HCT116 (cell line): ENCODE measurements around the gene STKLD1. TPM values are rescaled to one million over a fixed set of nuclear protein-coding genes. Genes with fewer than 3 reads are reported as not detected.
"Not testable (repeated sequence)": the region's sequence is repeated elsewhere in the genome, so short reads cannot be mapped to it uniquely, and the experiment has no call there.

ENCODE experiments used
- ATAC-seq: fragments of 200-7000 bp; cut with Tn5 transposase; 2 replicates; pipeline ENCODE4 v1.9.1; 2020; ENCODE audit warnings: mild to moderate bottlenecking, moderate library complexity
- BruUV-seq: library from RNA; stranded (reverse); fragments of 400-500 nt; replicated peaks from 2 replicates; lab custom pipeline; 2021; lab: Mats Ljungman, UMichigan
- CTCF ChIA-PET: fragments of 300-600 bp; sonication (Branson Sonifier 250); formaldehyde crosslinking; loops from one replicate; lab custom pipeline; 2021; ENCODE audit warnings: antibody characterized with exemption; lab: Charles Lee
- POLR2A ChIA-PET: fragments of 300-600, 350-600 bp; sonication (Branson Sonifier 250); formaldehyde crosslinking; loops from one replicate; lab custom pipeline; 2021; ENCODE audit warnings: antibody characterized with exemption; lab: Charles Lee
- RAD21 ChIA-PET, 2 experiments: fragments of 300-600 bp; sonication (Branson Sonifier 250); formaldehyde crosslinking; loops; one replicate each; lab custom pipeline; 2023; ENCODE audit warnings: low total read pairs in 2 of 2; ENCODE audit not compliant: uncharacterized antibody in 2 of 2, unreplicated experiment in 2 of 2, low non-redundant PET in 1 of 2; lab: Charles Lee
- DNase-seq: peaks from one replicate; pipeline ENCODE4 v3.0.0-alpha.2; 2010; ENCODE audit warnings: low read depth, low spot score
- H2AFZ ChIP-seq: fragments of 200-600 bp; shearing (Covaris generic), sonication (generic); 2 replicates; pipeline ENCODE4 v1.6.1; 2017; ENCODE audit warnings: low read depth, mixed run types, mixed read lengths, antibody characterized with exemption, low read length; ENCODE audit not compliant: poor library complexity, severe bottlenecking
- H3K27ac ChIP-seq: 2 replicates; pipeline ENCODE4 v1.5.1; 2012; ENCODE audit warnings: low read depth, low read length
- H3K27me3 ChIP-seq: fragments of 200-600 bp; sonication (generic); 2 replicates; pipeline ENCODE4 v1.6.1; 2016; ENCODE audit warnings: mixed run types, low read length, mixed read lengths; ENCODE audit not compliant: insufficient read depth
- H3K36me3 ChIP-seq, 2 experiments: fragments of 200-500 bp in 1 of 2; fragments of 200-600 bp in 1 of 2; sonication (Bioruptor generic) in 1 of 2; sonication (generic) in 1 of 2; 2 replicates each; pipeline versions ENCODE4 v1.5.1 to v1.6.1; 2014 to 2016; ENCODE audit warnings: low read length in 2 of 2, inconsistent platforms in 1 of 2, mixed read lengths in 1 of 2, mixed run types in 1 of 2; ENCODE audit not compliant: insufficient read depth in 2 of 2, control insufficient read depth in 1 of 2
- H3K4me1 ChIP-seq, 2 experiments: fragments of 200-600 bp in 1 of 2; sonication (generic) in 1 of 2; 2 replicates each; pipeline versions ENCODE4 v1.5.1 to v1.6.1; 2012 to 2017; ENCODE audit warnings: low read length in 2 of 2, inconsistent platforms in 1 of 2, mild to moderate bottlenecking in 1 of 2, mixed read lengths in 1 of 2, mixed run types in 1 of 2, moderate library complexity in 1 of 2; ENCODE audit not compliant: insufficient read depth in 2 of 2, control insufficient read depth in 1 of 2
- H3K4me2 ChIP-seq: fragments of 200-600 bp; sonication (generic); 2 replicates; pipeline ENCODE4 v1.6.1; 2017; ENCODE audit warnings: mixed run types, low read length, mixed read lengths
- H3K4me3 ChIP-seq, 2 experiments: fragments of 200-600 bp in 1 of 2; sonication (generic) in 1 of 2; replicated peaks in 1 of 2; 2 replicates each; pipeline ENCODE4 v1.5.1; 2011 to 2016; ENCODE audit warnings: low read length in 2 of 2, control low read depth in 1 of 2, low read depth in 1 of 2, mild to moderate bottlenecking in 1 of 2, mixed read lengths in 1 of 2, mixed run types in 1 of 2
- H3K79me2 ChIP-seq: fragments of 200-600 bp; sonication (generic); 2 replicates; pipeline ENCODE4 v1.6.1; 2017; ENCODE audit warnings: mild to moderate bottlenecking, mixed run types, low read length, moderate library complexity, mixed read lengths; ENCODE audit not compliant: insufficient read depth
- H3K9ac ChIP-seq: fragments of 200-600 bp; sonication (generic); 2 replicates; pipeline ENCODE4 v1.6.1; 2016; ENCODE audit warnings: low read length, mixed read lengths
- H3K9me2 ChIP-seq: fragments of 200-600 bp; sonication (generic), shearing (Covaris generic); 2 replicates; pipeline ENCODE4 v1.6.1; 2017; ENCODE audit warnings: mixed run types, mild to moderate bottlenecking, moderate library complexity; ENCODE audit not compliant: insufficient read depth
- H3K9me3 ChIP-seq, 2 experiments: fragments of 200-500 bp in 1 of 2; fragments of 200-600 bp in 1 of 2; sonication (Bioruptor generic) in 1 of 2; sonication (generic) in 1 of 2; 2 replicates each; pipeline ENCODE4 v1.6.1; 2014 to 2017; ENCODE audit warnings: low read length in 2 of 2, mixed read lengths in 2 of 2, inconsistent platforms in 1 of 2, low read depth in 1 of 2, mild to moderate bottlenecking in 1 of 2, mixed run types in 1 of 2, moderate library complexity in 1 of 2; ENCODE audit not compliant: control insufficient read depth in 1 of 2, insufficient read depth in 1 of 2
- H4K20me1 ChIP-seq: fragments of 200-600 bp; sonication (generic), shearing (Covaris generic); 2 replicates; pipeline ENCODE4 v1.6.1; 2017; ENCODE audit warnings: mixed run types, mild to moderate bottlenecking, moderate library complexity; ENCODE audit not compliant: insufficient read depth
- EGR1 ChIP-seq: IDR thresholded peaks from 2 replicates; pipeline ENCODE4 v1.6.1; 2012; ENCODE audit warnings: low read depth
- EZH2 ChIP-seq: fragments of 200-600 bp; sonication (generic); IDR thresholded peaks from 2 replicates; pipeline ENCODE4 v1.6.1; 2017; ENCODE audit warnings: antibody characterized with exemption, mixed run types
- TCF7L2 ChIP-seq: IDR thresholded peaks from 2 replicates; pipeline ENCODE4 v1.7.0; 2011; ENCODE audit warnings: borderline replicate concordance, inconsistent platforms; ENCODE audit not compliant: insufficient read depth, insufficient read length; ENCODE audit errors: extremely low read depth
- YY1 ChIP-seq: IDR thresholded peaks from 2 replicates; pipeline ENCODE4 v1.6.1; 2011; ENCODE audit warnings: low read length, low read depth, moderate library complexity, mild to moderate bottlenecking; ENCODE audit not compliant: insufficient replicate concordance; ENCODE audit errors: extremely low read depth
- intact Hi-C: fragments of 100-400 bp; cut with micrococcal nuclease; formaldehyde crosslinking; loops from 2 replicates; pipeline ENCODE4 v1.10.0; 2022
- total RNA-seq: library from RNA; stranded (reverse); gene quantifications from one replicate; pipeline ENCODE4 v1.2.1, GENCODE V29; 2021; ENCODE audit not compliant: unreplicated experiment

STKLD1 gene
- total RNA-seq, 1 experiment from 2014 or later: 0.37 TPM

- no TSS peak for BruUV-seq
- POLR2A ChIA-PET: interaction anchor here (1.7 kb wide), 1 partner anchor 20 kb away, joined by 7 read pairs; the partner anchor contains the start of genes SURF1 and SURF2
- no peak overlapping the region for H2AFZ ChIP-seq
These were observed 946 bp upstream of the STKLD1 start for GRCh38 chr9:133375116-133375723.

GRCh38 chr9:133377280-133377679 lies 1.1 kb downstream of the STKLD1 start:
- H3K36me3 ChIP-seq, intact Hi-C loops, H4K20me1 ChIP-seq, H3K9ac ChIP-seq, H3K9me3 ChIP-seq, H2AFZ ChIP-seq, DNase-seq, BruUV-seq, H3K4me3 ChIP-seq, H3K27ac ChIP-seq, H3K9me2 ChIP-seq, ATAC-seq, H3K27me3 ChIP-seq: not testable (repeated sequence)
- ChIA-PET CTCF (interaction anchor here (0.7 to 1.5 kb wide), 4 partner anchors 37 to 352 kb away, joined by 3 read pairs; no protein-coding TSS in a partner anchor), RAD21 (interaction anchor here in 1 of 2 experiments (0.5 kb wide), 1 partner anchor 180 kb away, joined by 3 read pairs; no protein-coding TSS in a partner anchor), POLR2A (interaction anchor here (0.8 to 2.7 kb wide), 2 partner anchors 29 to 102 kb away, joined by 3 to 15 read pairs; partner anchors contain the start of genes MED22, RPL7A and SLC2A6)
- H3K4me1 ChIP-seq: peaks cover 21 to 29% of the 10 kb centered on the region in 2 experiments
- H3K79me2 ChIP-seq: peaks cover 36% of the 10 kb centered on the region
- peak overlapping the region; percentile 55; the same call in 1 of the 2 replicates for H3K4me2 ChIP-seq

More at GRCh38 chr9:133375116-133375723, 946 bp upstream of the STKLD1 start:
- H3K9me2 ChIP-seq: no peaks in the 10 kb centered on the region
- RAD21 ChIA-PET: no interaction called here
- no peaks in the 10 kb centered on the region for H3K27me3 ChIP-seq
- TF ChIP-seq YY1: no peak
- no peak for TF ChIP-seq TCF7L2
- no peak for TF ChIP-seq EGR1
- TF ChIP-seq EZH2: no peak
- DNase-seq (no peak), ATAC-seq (peak; percentile 20)
- peaks cover 57% of the 10 kb centered on the region for H3K79me2 ChIP-seq
- peak overlapping the region; percentile 76 for H3K4me2 ChIP-seq
- H4K20me1 ChIP-seq: 0 out of 2 replicates have a peak, but pooled peaks cover 9% of the 10 kb centered on the region
- CTCF ChIA-PET: no interaction called here
- no peaks in the 10 kb centered on the region for H3K9me3 ChIP-seq
- peak overlapping the region; percentile 91 for H3K27ac ChIP-seq
- H3K4me1 ChIP-seq: peaks cover 21 to 29% of the 10 kb centered on the region in 2 experiments
- H3K9ac ChIP-seq: peak overlapping the region; percentile 94
- H3K36me3 ChIP-seq: peaks cover 9 to 21% of the 10 kb centered on the region in 2 experiments; a peak in 3 of 4 replicates
- intact Hi-C loops: no loop called here
- peak overlapping the region; percentile 59 to 95 for H3K4me3 ChIP-seq
